ENCODE data around the gene LRP1B.
A peak's percentile ranks its signal among the peaks of the same experiment; 100 is the strongest.

Gene LRP1B

DNA sequence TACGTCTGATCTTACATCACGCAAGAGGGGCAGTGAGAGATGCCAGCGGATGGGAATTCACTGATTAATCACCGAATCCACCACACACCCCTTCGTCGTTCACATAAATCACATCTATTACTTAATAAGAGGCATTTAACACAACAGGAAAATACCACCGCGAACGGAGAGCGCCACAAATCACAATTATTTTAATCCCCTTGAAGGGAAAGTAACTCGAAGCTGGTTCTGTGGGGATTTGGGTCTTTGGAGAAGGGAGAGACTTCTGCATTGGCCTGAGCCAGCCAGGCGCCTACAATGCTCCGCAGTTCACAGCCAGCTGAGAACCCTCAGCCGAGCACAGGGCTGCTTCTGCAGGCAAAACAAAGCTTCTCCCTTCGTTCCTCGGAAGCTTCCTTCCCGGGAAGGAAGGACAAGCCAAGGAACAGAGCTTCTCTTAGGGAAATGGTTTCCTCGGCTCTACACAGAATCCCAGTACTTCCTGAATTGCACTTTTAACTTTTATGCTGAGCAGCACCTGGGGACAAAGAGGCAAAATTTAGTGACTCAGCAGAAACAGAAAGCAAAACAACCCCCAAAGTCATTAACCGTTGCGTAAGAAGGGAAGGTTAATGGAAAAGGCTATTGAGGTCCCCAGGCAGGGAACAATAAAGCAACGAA, at the start of gene LRP1B:
Gene LRP1B (minus strand): TSS at position 7 of the 660 bp plus-strand sequence. CDS start 287 bp downstream, outside the sequence.
- peak in 51 of 58 donors; percentile 10 to 84 (median 56) for DNase-seq

GRCh38 chr2:142179686-142180085, 48.9 kb upstream of the LRP1B start:
- DNase-seq, result no peak

GRCh38 chr2:142178604-142179003, 47.8 kb upstream of the LRP1B start:
- DNase-seq, result no peak

GRCh38 chr2:142176941-142177340, 46.1 kb upstream of the LRP1B start:
- DNase-seq, result no peak

- no peak for DNase-seq
Measured at GRCh38 chr2:142175813-142176338, 45.1 kb upstream of the LRP1B start.

- no peak for DNase-seq
Measured at GRCh38 chr2:142174176-142174575, 43.4 kb upstream of the LRP1B start.

DNA sequence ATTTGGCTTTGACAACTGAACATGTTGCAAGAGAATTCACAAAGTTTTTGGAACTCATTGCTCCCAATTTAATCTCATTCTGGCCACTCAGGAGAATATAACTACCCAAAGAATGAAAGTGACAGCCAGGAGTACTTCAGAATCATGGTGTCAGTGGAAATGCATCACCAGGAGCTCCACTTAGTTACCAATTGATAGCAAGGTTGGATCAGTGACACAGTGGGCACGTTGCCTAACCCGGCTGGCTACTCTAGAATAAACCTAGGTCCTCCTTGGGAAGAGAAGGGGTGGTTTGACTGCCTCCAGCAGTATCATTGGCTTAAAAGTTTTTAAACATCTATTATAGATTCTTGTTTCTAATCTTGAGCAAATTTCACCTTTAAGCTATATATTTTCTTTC, 40.0 kb upstream of the LRP1B start:
- DNase-seq, result no peak

GRCh38 chr2:142165790-142166189, 35.0 kb upstream of the LRP1B start:
- no peak for DNase-seq

GRCh38 chr2:142153601-142154000, 22.8 kb upstream of the LRP1B start:
- no peak for DNase-seq

DNA sequence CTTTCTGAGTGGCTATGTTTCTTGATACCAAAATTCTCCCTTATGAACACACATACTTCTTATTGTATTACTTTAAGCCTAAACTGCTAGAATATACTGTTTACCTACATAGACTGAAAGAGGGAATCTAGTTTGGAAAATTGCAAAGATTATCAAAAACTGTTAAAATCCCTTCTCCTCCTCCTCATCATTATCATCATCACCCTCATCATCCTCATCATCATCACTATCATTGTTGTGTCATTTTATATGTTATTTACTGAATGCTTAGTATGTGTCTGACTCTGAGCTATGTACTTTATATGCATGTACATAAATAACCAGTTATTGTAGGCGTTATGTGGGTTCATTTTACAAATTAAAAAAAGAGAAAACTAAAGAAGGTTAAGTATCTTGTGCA, 19.6 kb upstream of the LRP1B start:
- DNase-seq, result no peak

DNA sequence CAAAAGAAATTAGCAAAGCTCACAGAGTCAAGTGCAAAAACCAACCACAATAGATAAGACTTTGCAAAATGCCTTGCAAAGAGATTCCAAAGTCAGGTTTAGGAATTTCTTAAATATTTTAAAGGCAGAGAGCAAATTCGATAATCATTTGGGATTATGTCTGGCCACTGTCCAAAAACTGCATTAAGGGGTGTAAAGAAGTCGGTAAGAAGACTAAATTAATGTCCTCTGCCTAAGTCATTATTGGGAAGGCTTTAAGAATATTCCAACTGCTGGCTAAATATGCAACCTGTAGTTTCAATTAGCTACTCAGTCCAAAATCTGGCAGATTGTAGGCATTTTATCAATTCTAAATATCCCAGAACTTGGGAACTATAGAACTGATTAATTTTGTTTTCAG, 13.7 kb upstream of the LRP1B start:
- no peak for DNase-seq

DNA sequence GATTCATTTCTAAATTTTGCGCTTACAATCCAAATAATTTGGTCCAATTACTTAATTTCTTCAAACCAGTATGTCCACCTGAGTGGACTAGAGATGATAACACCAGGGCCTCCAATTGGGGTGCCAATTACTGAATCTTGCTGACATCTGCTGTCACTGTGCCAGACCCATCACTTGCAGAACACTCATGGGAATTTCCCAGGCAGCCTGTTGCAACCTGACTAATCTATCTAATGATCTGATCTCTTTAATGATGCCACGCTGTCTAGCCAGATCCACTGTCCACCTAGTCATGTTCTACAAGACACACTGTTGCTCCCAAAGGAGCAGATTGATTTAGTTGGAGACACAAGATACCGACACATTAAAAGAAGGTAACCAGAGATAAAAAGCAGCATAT, 11.8 kb upstream of the LRP1B start:
- DNase-seq, result no peak

GRCh38 chr2:142140434-142140845, 9.6 kb upstream of the LRP1B start:
- no peak for DNase-seq

DNA sequence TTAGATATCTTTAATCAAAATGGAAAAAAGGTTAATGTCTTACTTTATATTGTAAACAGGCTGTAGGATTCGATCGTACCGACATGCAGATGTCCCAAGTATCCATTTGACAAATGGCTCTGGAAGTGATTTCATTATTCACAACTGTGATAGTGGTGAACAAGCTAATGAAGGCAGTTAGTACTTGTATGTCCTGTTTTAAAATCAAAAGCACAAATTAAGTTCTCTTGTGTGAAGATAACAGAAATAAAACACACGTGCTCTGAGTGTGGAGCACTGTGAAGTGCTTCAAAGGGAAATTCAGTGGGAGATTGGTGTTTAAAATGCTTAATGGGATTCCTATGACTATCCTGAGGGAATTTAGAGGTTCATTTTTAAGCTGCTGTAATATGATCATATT, 8.6 kb upstream of the LRP1B start:
- DNase-seq, result no peak

GRCh38 chr2:142136571-142136970, 5.8 kb upstream of the LRP1B start:
- DNase-seq, result no peak

GRCh38 chr2:142134911-142135310, 4.1 kb upstream of the LRP1B start:
- DNase-seq, result no peak

- peak in 56 of 58 donors; percentile 18 to 87 (median 66) for DNase-seq
Measured at GRCh38 chr2:142130111-142131009, 456 bp downstream of the LRP1B start.

DNA sequence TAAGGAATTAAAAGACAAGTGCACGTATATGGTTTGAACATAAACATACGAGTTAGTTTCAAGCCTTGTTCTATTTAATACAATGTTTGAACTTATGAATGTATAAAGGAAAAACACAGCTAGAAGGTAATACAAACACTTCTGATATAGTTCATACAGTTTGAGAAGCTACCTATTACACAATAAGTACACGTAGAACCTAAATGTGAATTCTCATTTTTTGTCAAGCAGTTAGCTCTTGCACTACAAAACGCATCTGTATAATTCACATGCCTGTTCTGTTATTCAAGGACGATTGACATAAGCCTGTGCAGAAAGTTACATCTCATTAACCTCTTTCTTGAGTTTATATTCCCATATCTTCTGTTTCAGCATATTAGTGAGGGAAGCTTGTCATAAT, 2.7 kb downstream of the LRP1B start:
- no peak for DNase-seq

DNA sequence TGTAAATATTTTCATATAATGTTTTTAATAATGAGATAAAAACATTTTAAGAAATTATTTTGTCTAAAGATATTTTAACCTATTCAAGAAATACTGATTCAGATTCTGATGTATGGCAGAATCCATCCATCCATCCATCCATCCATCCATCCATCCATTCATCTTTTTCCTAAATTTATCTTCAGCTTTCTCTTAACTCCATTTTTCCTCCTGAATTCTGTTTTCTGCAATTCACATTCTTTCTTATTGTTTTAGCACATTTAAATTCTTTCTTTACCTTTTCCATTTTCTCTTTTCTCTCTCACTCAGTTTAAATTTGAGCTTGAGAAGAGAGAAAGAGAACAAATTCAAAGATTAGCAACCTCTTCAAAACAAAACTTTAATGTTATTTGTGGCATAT, 3.6 kb downstream of the LRP1B start:
- DNase-seq, result no peak

GRCh38 chr2:142124706-142125105, 6.1 kb downstream of the LRP1B start:
- no peak for DNase-seq

- no peak for DNase-seq
Measured at GRCh38 chr2:142119347-142119746, 11.5 kb downstream of the LRP1B start.

- DNase-seq, result peak in 3 of 58 donors; percentile 5 to 42 (median 23)
Measured at GRCh38 chr2:142112757-142113221, 18.0 kb downstream of the LRP1B start.

All from anterior cingulate cortex (tissue), 58 donors.